ENCODE data around the gene PAIP2.

Gene PAIP2

GRCh38 chr5:139410993-139411828, 69.6 kb downstream of the PAIP2 start:
- no peak for DNase-seq (ENCODE audit: low read depth)

GRCh38 chr5:139413153-139413552, 71.5 kb downstream of the PAIP2 start:
- no peak for DNase-seq (ENCODE audit: low read depth)

GRCh38 chr5:139413963-139414362, 72.3 kb downstream of the PAIP2 start:
- no peak for DNase-seq (ENCODE audit: low read depth)

GRCh38 chr5:139414581-139415130, 73.0 kb downstream of the PAIP2 start:
- no peak for DNase-seq (ENCODE audit: low read depth)

GRCh38 chr5:139415221-139415861, 73.7 kb downstream of the PAIP2 start:
- DNase-seq (ENCODE audit: low read depth) = no peak

- DNase-seq (ENCODE audit: low read depth) = no peak
These were observed 74.2 kb downstream of the PAIP2 start for GRCh38 chr5:139415869-139416268.

- no peak for DNase-seq (ENCODE audit: low read depth)
These were observed 75.0 kb downstream of the PAIP2 start for GRCh38 chr5:139416651-139417050.

GRCh38 chr5:139417214-139417613, 75.6 kb downstream of the PAIP2 start:
- no peak for DNase-seq (ENCODE audit: low read depth)

- DNase-seq (ENCODE audit: low read depth) = no peak
These were observed 77.1 kb downstream of the PAIP2 start for GRCh38 chr5:139418793-139419192.

Data from stimulated activated CD8-positive, alpha-beta memory T cell treated with anti-CD3 and anti-CD28 coated beads, Interleukin-12 subunit alpha, Interleukin-12 subunit beta, amount 100 ng/mL, for 1 hour (primary cell).